SK-N-MC (cell line): ENCODE data around the gene CCDC183.

ENCODE experiments used
- EZH2 ChIP-seq: fragments of 200-600 bp; sonication (generic); IDR thresholded peaks from one replicate; pipeline ENCODE4 v1.6.1; 2017; ENCODE audit warnings: antibody characterized with exemption
- FOXP2 ChIP-seq: optimal IDR thresholded peaks from 2 replicates; pipeline ENCODE3; 2011; ENCODE audit warnings: mild to moderate bottlenecking, moderate library complexity; ENCODE audit not compliant: insufficient read depth; ENCODE audit errors: extremely low read length, control extremely low read depth
- POLR2AphosphoS5 ChIP-seq: IDR thresholded peaks from 2 replicates; pipeline ENCODE4 v1.6.1; 2012; ENCODE audit warnings: mild to moderate bottlenecking, low read depth, low read length, borderline replicate concordance

GRCh38 chr9:136765041-136765440 is 31.1 kb upstream of the CCDC183 start:
- TF ChIP-seq EZH2: no peak
- TF ChIP-seq POLR2AphosphoS5: no peak
- no peak for TF ChIP-seq FOXP2
